Activated naive CD8-positive, alpha-beta T cell treated with anti-CD3 and anti-CD28 coated beads, Interleukin-2, amount 10 ng/mL, durations not matched to agents 7 days and 5 days (primary cell): ENCODE data around the gene UBAC1. TPM values are rescaled to one million over a fixed set of nuclear protein-coding genes. Genes with fewer than 3 reads are reported as not detected.
"Not testable (repeated sequence)": the region's sequence is repeated elsewhere in the genome, so short reads cannot be mapped to it uniquely, and the experiment has no call there.

Source experiments
- ATAC-seq: fragments of 150-1000 bp; cut with Tn5 transposase; one replicate; pipeline ENCODE4 v1.10.0; 2021; ENCODE audit warnings: low read depth, moderate library complexity
- POLR2A ChIA-PET: fragments of 350-600 bp; sonication (Branson Sonifier 250); formaldehyde crosslinking; loops from one replicate; lab custom pipeline; 2021; ENCODE audit warnings: antibody characterized with exemption; lab: Charles Lee
- DNase-seq: peaks from one replicate; pipeline ENCODE4 v3.0.0; 2021
- H3K27ac Mint-ChIP-seq: one replicate; pipeline ENCODE4 v1.8.0; 2022; ENCODE audit warnings: mild to moderate bottlenecking, mixed read lengths
- H3K27me3 Mint-ChIP-seq: one replicate; pipeline ENCODE4 v1.8.0; 2022; ENCODE audit warnings: mild to moderate bottlenecking, moderate library complexity, mixed read lengths
- H3K36me3 Mint-ChIP-seq: one replicate; pipeline ENCODE4 v1.8.0; 2021; ENCODE audit warnings: mild to moderate bottlenecking, mixed read lengths
- H3K4me1 Mint-ChIP-seq: one replicate; pipeline ENCODE4 v1.8.0; 2021; ENCODE audit warnings: mixed read lengths
- H3K4me3 Mint-ChIP-seq: one replicate; pipeline ENCODE4 v1.8.0; 2022; ENCODE audit warnings: mild to moderate bottlenecking, moderate library complexity, mixed read lengths
- H3K9me3 Mint-ChIP-seq: one replicate; pipeline ENCODE4 v1.8.0; 2021; ENCODE audit warnings: mixed read lengths
- total RNA-seq, 2 experiments: library from RNA; stranded (reverse); gene quantifications; one replicate each; pipeline ENCODE4 v1.2.3, GENCODE V29; 2021

Gene UBAC1
- total RNA-seq, 2 experiments from 2014 or later = 30.5 to 31.0 TPM

GRCh38 chr9:135952664-135953206 lies 8.4 kb downstream of the UBAC1 start:
- Mint-ChIP-seq H3K27ac (no peak overlapping the region), H3K27me3 (no peaks in the 10 kb centered on the region), H3K4me3 (no peak overlapping the region), H3K4me1 (peaks cover 3% of the 10 kb centered on the region), H3K9me3 (no peaks in the 10 kb centered on the region), H3K36me3 (peaks cover 9% of the 10 kb centered on the region)
- no peak for DNase-seq
- ATAC-seq = no peak
- POLR2A ChIA-PET = no interaction called here

GRCh38 chr9:135951889-135952663 lies 9.1 kb downstream of the UBAC1 start:
- H3K4me3 Mint-ChIP-seq = no peak overlapping the region
- ATAC-seq = no peak
- DNase-seq = no peak
- H3K9me3 Mint-ChIP-seq = no peaks in the 10 kb centered on the region
- H3K4me1 Mint-ChIP-seq = peaks cover 3% of the 10 kb centered on the region
- H3K27me3 Mint-ChIP-seq = no peaks in the 10 kb centered on the region
- POLR2A ChIA-PET = no interaction called here
- no peak overlapping the region for H3K27ac Mint-ChIP-seq
- H3K36me3 Mint-ChIP-seq = peaks cover 11% of the 10 kb centered on the region

- H3K9me3 Mint-ChIP-seq, H3K4me3 Mint-ChIP-seq, H3K27me3 Mint-ChIP-seq, DNase-seq, H3K27ac Mint-ChIP-seq, ATAC-seq, POLR2A ChIA-PET, H3K4me1 Mint-ChIP-seq: not testable (repeated sequence)
- peaks cover 11% of the 10 kb centered on the region for H3K36me3 Mint-ChIP-seq
These were observed 9.9 kb downstream of the UBAC1 start for GRCh38 chr9:135951310-135951709.

- H3K27ac Mint-ChIP-seq, H3K27me3 Mint-ChIP-seq, H3K4me1 Mint-ChIP-seq, DNase-seq, POLR2A ChIA-PET, ATAC-seq, H3K9me3 Mint-ChIP-seq, H3K4me3 Mint-ChIP-seq: not testable (repeated sequence)
- peaks cover 11% of the 10 kb centered on the region for H3K36me3 Mint-ChIP-seq
These were observed 10.3 kb downstream of the UBAC1 start for GRCh38 chr9:135950841-135951240.

DNA sequence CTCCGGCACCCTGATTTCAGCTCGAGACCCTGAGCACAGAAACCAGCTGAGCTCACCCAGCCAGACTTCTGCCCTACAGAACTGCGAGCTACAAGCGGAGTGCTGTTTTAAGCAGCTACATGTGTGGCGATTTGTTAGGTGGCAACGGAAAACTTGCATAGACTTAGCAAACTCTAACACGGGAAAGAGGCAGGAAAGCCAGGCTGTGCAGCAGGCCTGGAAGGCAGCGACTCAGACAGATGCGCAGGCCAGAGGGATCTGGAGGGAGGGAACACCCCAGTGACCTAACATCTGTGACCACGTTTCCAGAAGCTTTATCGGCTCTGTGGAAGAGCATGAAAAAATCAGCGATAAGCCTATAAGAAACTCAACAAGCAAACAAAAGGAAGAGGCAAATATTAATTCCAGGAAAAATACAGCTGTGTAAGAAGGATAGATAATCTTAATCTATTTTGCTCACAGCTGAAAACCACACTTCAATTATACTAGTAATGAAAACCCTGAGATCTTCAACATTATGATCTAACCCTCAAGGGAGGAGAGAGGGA lies 11.0 kb downstream of the UBAC1 start:
- no peaks in the 10 kb centered on the region for H3K4me1 Mint-ChIP-seq
- H3K4me3 Mint-ChIP-seq = no peak overlapping the region
- H3K9me3 Mint-ChIP-seq = no peaks in the 10 kb centered on the region
- ATAC-seq = no peak
- no peak for DNase-seq
- POLR2A ChIA-PET = no interaction called here
- no peaks in the 10 kb centered on the region for H3K27me3 Mint-ChIP-seq
- peaks cover 16% of the 10 kb centered on the region for H3K36me3 Mint-ChIP-seq
- H3K27ac Mint-ChIP-seq = no peak overlapping the region

DNA sequence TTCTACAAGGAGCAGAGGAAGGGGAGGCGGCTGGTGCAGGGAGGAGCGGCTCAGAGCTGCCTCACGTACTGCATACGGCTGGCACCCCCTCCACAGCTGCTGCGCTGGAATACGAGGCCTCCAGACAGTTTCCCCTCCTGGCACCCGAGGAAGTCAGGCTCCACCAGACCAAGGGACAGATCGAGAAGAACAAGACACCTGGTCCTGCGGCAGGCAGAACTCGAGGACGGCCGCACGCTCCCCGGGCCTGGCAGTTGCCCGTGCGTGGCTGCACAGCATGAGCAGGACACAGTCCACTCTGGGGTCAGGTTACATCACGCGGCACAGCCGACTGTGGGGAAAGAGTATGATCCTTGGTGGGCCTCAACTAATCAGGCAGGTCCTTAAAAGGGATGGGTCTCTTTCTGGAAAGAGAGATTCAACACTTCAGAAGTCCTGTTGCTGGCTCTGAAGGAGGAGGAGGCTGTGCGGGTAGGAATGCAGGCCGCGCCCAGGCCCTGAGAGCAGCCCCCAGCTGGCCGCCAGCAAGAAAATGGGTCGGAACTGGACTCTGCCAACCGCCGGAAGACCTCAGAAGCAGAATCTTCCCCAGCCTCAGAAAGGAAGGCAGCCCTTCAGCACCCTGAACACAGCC lies 11.6 kb downstream of the UBAC1 start:
- H3K9me3 Mint-ChIP-seq = no peaks in the 10 kb centered on the region
- no peaks in the 10 kb centered on the region for H3K4me1 Mint-ChIP-seq
- H3K4me3 Mint-ChIP-seq = no peak overlapping the region
- H3K27me3 Mint-ChIP-seq = no peaks in the 10 kb centered on the region
- no peak overlapping the region for H3K27ac Mint-ChIP-seq
- ATAC-seq (no peak), DNase-seq (no peak)
- POLR2A ChIA-PET = no interaction called here
- peaks cover 18% of the 10 kb centered on the region for H3K36me3 Mint-ChIP-seq

GRCh38 chr9:135948968-135949367 lies 12.2 kb downstream of the UBAC1 start:
- Mint-ChIP-seq H3K9me3 (no peaks in the 10 kb centered on the region), H3K27me3 (no peaks in the 10 kb centered on the region), H3K27ac (no peak overlapping the region), H3K4me3 (no peak overlapping the region), H3K36me3 (peaks cover 18% of the 10 kb centered on the region), H3K4me1 (no peaks in the 10 kb centered on the region)
- ATAC-seq = no peak
- DNase-seq = no peak
- POLR2A ChIA-PET = no interaction called here

GRCh38 chr9:135948446-135948845 lies 12.7 kb downstream of the UBAC1 start:
- ATAC-seq (no peak), DNase-seq (no peak)
- H3K27ac Mint-ChIP-seq = no peak overlapping the region
- H3K27me3 Mint-ChIP-seq = no peaks in the 10 kb centered on the region
- no peaks in the 10 kb centered on the region for H3K4me1 Mint-ChIP-seq
- no peak overlapping the region for H3K4me3 Mint-ChIP-seq
- H3K9me3 Mint-ChIP-seq = no peaks in the 10 kb centered on the region
- peaks cover 22% of the 10 kb centered on the region for H3K36me3 Mint-ChIP-seq
- POLR2A ChIA-PET = no interaction called here

DNA sequence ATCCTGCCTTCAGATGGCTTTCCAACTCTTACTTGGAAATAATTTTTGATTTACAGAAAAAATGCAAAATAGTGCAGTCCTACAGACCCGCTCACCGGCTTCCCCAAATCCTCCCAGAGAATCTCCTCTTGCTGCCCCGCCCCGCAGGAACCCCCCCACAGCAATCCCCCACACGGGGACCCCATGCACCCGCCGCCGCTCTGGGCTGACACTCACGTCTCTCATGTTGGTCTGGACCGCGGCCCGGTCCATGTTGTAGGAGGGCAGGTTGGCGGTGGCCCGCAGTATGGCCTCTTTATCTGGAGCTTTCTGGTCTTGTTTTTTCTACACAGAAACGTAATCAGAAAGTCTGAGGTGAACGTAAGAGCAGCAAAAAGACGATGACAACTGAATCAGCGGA lies 13.6 kb downstream of the UBAC1 start:
- H3K27me3 Mint-ChIP-seq = no peaks in the 10 kb centered on the region
- peaks cover 28% of the 10 kb centered on the region for H3K36me3 Mint-ChIP-seq
- H3K9me3 Mint-ChIP-seq = no peaks in the 10 kb centered on the region
- no peak for ATAC-seq
- no peak overlapping the region for H3K4me3 Mint-ChIP-seq
- no peaks in the 10 kb centered on the region for H3K4me1 Mint-ChIP-seq
- DNase-seq = no peak
- POLR2A ChIA-PET = no interaction called here
- H3K27ac Mint-ChIP-seq = no peak overlapping the region

DNA sequence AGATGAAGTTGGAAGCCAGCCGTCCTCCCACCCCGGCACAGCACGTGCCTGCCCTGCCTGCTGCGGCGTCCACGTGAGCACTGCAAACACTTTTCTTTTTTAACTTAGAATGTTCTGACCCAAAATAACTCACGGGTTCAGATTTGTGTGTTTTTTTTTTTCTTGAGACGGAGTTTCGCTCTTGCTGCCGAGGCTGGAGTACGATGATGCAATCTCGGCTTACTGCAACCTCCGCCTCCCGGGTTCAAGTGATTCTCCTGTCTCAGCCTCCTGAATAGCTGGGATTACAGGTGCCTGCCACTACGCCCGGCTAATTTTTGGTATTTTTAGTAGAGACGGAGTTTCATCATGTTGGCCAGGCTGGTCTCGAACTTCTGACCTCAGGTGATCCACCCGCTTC lies 14.1 kb downstream of the UBAC1 start:
- H3K27me3 Mint-ChIP-seq, DNase-seq, H3K4me1 Mint-ChIP-seq, ATAC-seq, H3K9me3 Mint-ChIP-seq, POLR2A ChIA-PET, H3K27ac Mint-ChIP-seq, H3K4me3 Mint-ChIP-seq: not testable (repeated sequence)
- H3K36me3 Mint-ChIP-seq = peaks cover 26% of the 10 kb centered on the region

DNA sequence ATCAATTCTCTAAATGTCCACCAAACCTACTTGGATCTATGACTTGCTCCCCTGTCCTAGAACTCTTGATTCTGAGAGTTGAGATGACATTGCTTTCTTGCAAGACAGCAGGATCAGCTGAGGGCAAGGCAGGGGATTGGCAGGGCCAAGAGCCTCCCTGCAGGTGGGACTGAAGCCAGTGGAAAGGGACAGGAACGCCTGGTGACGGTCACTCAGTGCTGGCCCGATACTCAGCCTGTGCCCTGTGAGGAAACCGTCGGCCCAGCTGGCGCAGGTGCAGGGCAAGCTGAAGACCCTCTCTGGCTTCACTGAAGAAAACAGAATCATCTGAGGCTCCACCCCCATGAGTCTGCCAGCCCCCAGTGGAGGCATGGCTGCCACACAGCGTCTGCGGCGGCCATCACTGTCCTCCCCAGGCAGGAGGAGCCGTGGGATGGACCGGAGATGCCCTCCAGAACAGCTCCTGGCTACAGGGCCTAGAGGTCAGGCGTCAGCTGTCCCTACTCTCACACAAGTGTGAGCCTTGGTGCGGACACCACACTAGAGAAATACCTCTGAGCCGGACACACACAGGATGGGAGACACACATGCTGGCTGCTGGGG lies 14.7 kb downstream of the UBAC1 start:
- no peak for ATAC-seq
- Mint-ChIP-seq H3K36me3 (peaks cover 29% of the 10 kb centered on the region), H3K4me3 (no peak overlapping the region), H3K27ac (no peak overlapping the region), H3K9me3 (no peaks in the 10 kb centered on the region), H3K27me3 (no peaks in the 10 kb centered on the region), H3K4me1 (peaks cover 2% of the 10 kb centered on the region)
- DNase-seq = no peak
- POLR2A ChIA-PET = no interaction called here

GRCh38 chr9:135945969-135946368 lies 15.2 kb downstream of the UBAC1 start:
- Mint-ChIP-seq H3K9me3 (no peaks in the 10 kb centered on the region), H3K27me3 (no peaks in the 10 kb centered on the region), H3K4me1 (peaks cover 2% of the 10 kb centered on the region), H3K36me3 (peaks cover 31% of the 10 kb centered on the region), H3K27ac (no peak overlapping the region), H3K4me3 (no peak overlapping the region)
- POLR2A ChIA-PET = no interaction called here
- DNase-seq = no peak
- no peak for ATAC-seq

DNA sequence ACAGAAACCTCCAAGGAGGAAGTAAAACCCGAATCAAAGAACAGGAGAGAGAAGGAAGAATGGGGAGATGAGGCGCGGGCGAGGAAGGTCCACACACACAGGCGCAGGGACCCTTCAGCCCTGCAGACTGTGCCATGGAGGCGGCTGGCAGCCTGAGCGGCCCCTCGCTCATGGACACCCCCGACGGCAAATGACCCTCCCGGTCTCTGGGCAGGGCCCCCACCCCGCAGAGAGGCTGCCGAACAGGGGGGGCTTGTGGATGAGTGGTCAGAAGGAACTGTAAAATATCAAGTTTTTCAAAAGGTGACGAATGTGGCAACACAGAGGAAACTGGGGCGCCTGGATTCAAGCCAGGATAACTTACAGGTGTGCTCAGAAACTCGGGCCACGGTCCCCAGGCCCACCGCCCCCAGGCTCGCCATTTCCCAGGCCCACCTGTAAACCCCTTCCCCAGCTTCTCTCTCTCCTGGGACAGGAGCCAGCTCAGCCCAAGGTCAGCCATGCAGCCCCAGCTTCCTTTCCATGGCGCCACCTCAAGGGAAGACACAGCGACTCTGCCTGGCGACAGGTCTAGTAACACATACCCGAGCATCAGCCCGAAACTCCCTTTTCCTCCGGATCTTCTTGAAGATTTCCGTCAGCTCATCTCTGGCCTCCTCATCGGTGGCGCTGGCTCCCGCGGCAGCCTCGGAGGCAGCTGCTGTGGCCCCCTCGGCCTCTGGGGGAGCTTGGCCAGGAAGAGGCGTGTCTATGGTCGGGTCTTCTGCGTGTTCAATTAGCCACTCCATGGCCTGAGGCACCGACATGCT lies 16.5 kb downstream of the UBAC1 start:
- no peaks in the 10 kb centered on the region for H3K9me3 Mint-ChIP-seq
- ATAC-seq (no peak), DNase-seq (no peak)
- H3K36me3 Mint-ChIP-seq = peaks cover 39% of the 10 kb centered on the region
- peaks cover 2% of the 10 kb centered on the region for H3K4me1 Mint-ChIP-seq
- H3K4me3 Mint-ChIP-seq = no peak overlapping the region
- H3K27me3 Mint-ChIP-seq = no peaks in the 10 kb centered on the region
- H3K27ac Mint-ChIP-seq = no peak overlapping the region
- POLR2A ChIA-PET = no interaction called here
